ENCODE measurements around the gene SETD1A. TPM values are rescaled to one million over a fixed set of nuclear protein-coding genes. Genes with fewer than 3 reads are reported as not detected.
A peak's percentile ranks its signal among the peaks of the same experiment; 100 is the strongest.

The SETD1A gene
- total RNA-seq, 1 experiment from 2014 or later: 15.8 TPM

GRCh38 chr16:30996985-30997724, 39.6 kb downstream of the SETD1A start:
- peak overlapping the region; percentile 42 for H3K27ac Mint-ChIP-seq (ENCODE audit: low read depth, unreplicated experiment)
- peak; percentile 79 for DNase-seq (ENCODE audit: unreplicated experiment)
- TSS peak; percentile 57 for BruUV-seq (replicated peaks)
- no peak for TF ChIP-seq CTCF (IDR thresholded peaks at IDR 0.05; ENCODE audit: unreplicated experiment)
- peaks cover 11% of the 10 kb centered on the region for H3K4me1 Mint-ChIP-seq (ENCODE audit: insufficient read depth, unreplicated experiment)
- no peaks in the 10 kb centered on the region for H3K9me3 Mint-ChIP-seq (ENCODE audit: unreplicated experiment)
- H3K27me3 Mint-ChIP-seq (ENCODE audit: insufficient read depth, unreplicated experiment): no peaks in the 10 kb centered on the region
- intact Hi-C loops (cut with micrococcal nuclease): loop anchor here (2.0 to 5.0 kb wide), 2 partner anchors 35 to 76 kb away; partner anchors contain the start of gene STX4
- ChIA-PET POLR2A (interaction anchor here (0.7 to 1.4 kb wide), 4 partner anchors 36 to 144 kb away, joined by 3 to 9 read pairs (median 4); partner anchors contain the start of genes STX4, ZNF646 and ZNF668), CTCF (interaction anchor here (4.6 kb wide), 1 partner anchor 13 kb away, joined by 43 read pairs; the partner anchor contains the start of gene HSD3B7)
- H3K36me3 Mint-ChIP-seq (ENCODE audit: insufficient read depth, unreplicated experiment): no peaks in the 10 kb centered on the region
- H3K4me3 Mint-ChIP-seq (ENCODE audit: unreplicated experiment): peak overlapping the region; percentile 78

GRCh38 chr16:30997725-30998711, 40.5 kb downstream of the SETD1A start:
- Mint-ChIP-seq H3K9me3 (ENCODE audit: unreplicated experiment) (no peaks in the 10 kb centered on the region), H3K36me3 (ENCODE audit: insufficient read depth, unreplicated experiment) (no peaks in the 10 kb centered on the region), H3K4me3 (ENCODE audit: unreplicated experiment) (peak overlapping the region; percentile 78), H3K27ac (ENCODE audit: low read depth, unreplicated experiment) (peak overlapping the region; percentile 70), H3K4me1 (ENCODE audit: insufficient read depth, unreplicated experiment) (peaks cover 11% of the 10 kb centered on the region), H3K27me3 (ENCODE audit: insufficient read depth, unreplicated experiment) (no peaks in the 10 kb centered on the region)
- BruUV-seq (replicated peaks): TSS peak; percentile 60
- intact Hi-C loops (cut with micrococcal nuclease): loop anchor here (2.0 to 5.0 kb wide), 2 partner anchors 34 to 75 kb away; partner anchors contain the start of gene STX4
- CTCF ChIA-PET: interaction anchor here (0.6 to 3.3 kb wide), 6 partner anchors 13 to 870 kb away, joined by 3 to 44 read pairs (median 4); partner anchors contain the start of genes HSD3B7, VKORC1 and ZNF843
- DNase-seq (ENCODE audit: unreplicated experiment): peak; percentile 75
- no peak for TF ChIP-seq CTCF (IDR thresholded peaks at IDR 0.05; ENCODE audit: unreplicated experiment)
- POLR2A ChIA-PET: interaction anchor here (0.7 to 2.7 kb wide), 6 partner anchors 35 to 462 kb away, joined by 3 to 13 read pairs (median 5); partner anchors contain the start of genes ARMC5, STX4, ZNF646 and ZNF668

GRCh38 chr16:30998852-30999761, 41.6 kb downstream of the SETD1A start:
- Mint-ChIP-seq H3K4me1 (ENCODE audit: insufficient read depth, unreplicated experiment) (peaks cover 11% of the 10 kb centered on the region), H3K9me3 (ENCODE audit: unreplicated experiment) (no peaks in the 10 kb centered on the region), H3K4me3 (ENCODE audit: unreplicated experiment) (no peak overlapping the region), H3K36me3 (ENCODE audit: insufficient read depth, unreplicated experiment) (no peaks in the 10 kb centered on the region), H3K27ac (ENCODE audit: low read depth, unreplicated experiment) (peak overlapping the region; percentile 70), H3K27me3 (ENCODE audit: insufficient read depth, unreplicated experiment) (peaks cover 8% of the 10 kb centered on the region)
- POLR2A ChIA-PET: interaction anchor here (0.6 to 2.7 kb wide), 7 partner anchors 34 to 460 kb away, joined by 3 to 13 read pairs (median 3); partner anchors contain the start of genes ARMC5, STX4, ZNF646 and ZNF668
- intact Hi-C loops (cut with micrococcal nuclease): loop anchor here (5.0 kb wide), 1 partner anchor 33 kb away; the partner anchor contains the start of gene STX4
- no TSS peak for BruUV-seq (replicated peaks)
- CTCF ChIA-PET: interaction anchor here (0.6 to 3.3 kb wide), 9 partner anchors 14 to 870 kb away, joined by 3 to 44 read pairs (median 4); partner anchors contain the start of genes HSD3B7, VKORC1 and ZNF843
- no peak for DNase-seq (ENCODE audit: unreplicated experiment)
- TF ChIP-seq CTCF (IDR thresholded peaks at IDR 0.05; ENCODE audit: unreplicated experiment): no peak

Data from MCF 10A (cell line).